GM18498 (cell line): ENCODE data around the gene SMARCAL1.
A peak's percentile ranks its signal among the peaks of the same experiment; 100 is the strongest.

Experiments
- ATAC-seq: cut with Tn5 transposase; IDR thresholded peaks from one replicate; pipeline ENCODE4 v1.9.1; 2021; ENCODE audit warnings: mild to moderate bottlenecking, moderate library complexity; ENCODE audit not compliant: unreplicated experiment

The SMARCAL1 gene

GRCh38 chr2:216473187-216473586, 60.9 kb downstream of the SMARCAL1 start:
- no peak for ATAC-seq

DNA sequence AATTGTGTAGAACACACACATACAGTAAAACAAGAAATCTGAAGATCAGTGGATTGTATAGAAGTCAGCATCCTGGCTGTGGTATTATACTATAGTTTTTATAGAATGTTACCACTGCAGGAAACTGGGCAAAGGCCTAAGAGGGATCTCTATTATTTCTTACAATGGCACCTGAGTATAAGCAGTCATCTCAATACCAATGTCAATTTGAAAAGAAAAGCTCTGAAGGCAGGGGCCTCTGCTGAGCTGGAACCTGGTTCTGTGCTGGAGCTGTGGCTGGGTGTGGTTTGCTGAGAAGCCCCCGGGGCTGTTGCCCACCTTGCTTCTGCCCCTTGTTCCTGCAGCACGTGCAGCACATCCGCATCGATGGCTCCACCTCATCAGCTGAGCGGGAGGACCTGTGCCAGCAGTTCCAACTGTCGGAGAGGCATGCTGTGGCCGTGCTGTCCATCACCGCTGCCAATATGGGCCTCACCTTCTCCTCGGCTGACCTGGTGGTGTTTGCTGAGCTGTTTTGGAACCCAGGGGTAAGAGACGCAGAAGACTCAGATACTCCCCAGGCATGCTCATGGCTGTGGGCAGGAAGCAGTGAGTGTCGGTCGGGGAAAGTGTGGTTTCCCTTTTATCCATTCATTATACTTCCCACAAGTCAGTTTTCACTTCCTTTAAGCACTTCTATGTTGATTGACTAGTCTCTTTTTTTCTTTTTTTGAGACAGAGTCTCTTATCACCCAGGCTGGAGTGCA, 62.8 kb downstream of the SMARCAL1 start:
- ATAC-seq, result peak; percentile 67

DNA sequence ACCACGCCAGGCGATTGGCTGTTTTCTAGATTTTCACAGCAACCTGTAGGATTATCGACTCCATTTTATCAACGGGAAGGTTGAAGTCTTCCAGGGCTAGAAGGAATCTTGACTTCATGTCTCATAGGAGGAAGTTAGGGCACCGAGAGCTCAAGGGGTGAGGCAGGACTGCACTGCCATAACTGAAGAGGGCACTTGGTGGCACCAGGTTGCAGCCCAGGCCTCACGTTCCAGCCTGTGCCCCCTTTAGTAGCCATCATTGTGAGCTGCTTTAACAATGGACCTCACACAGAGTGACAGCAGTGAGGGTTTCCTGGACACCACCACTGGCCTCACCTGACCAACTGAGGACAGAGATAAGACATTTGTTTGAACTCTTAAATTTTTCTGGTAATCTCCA, 63.5 kb downstream of the SMARCAL1 start:
- ATAC-seq, result no peak

DNA sequence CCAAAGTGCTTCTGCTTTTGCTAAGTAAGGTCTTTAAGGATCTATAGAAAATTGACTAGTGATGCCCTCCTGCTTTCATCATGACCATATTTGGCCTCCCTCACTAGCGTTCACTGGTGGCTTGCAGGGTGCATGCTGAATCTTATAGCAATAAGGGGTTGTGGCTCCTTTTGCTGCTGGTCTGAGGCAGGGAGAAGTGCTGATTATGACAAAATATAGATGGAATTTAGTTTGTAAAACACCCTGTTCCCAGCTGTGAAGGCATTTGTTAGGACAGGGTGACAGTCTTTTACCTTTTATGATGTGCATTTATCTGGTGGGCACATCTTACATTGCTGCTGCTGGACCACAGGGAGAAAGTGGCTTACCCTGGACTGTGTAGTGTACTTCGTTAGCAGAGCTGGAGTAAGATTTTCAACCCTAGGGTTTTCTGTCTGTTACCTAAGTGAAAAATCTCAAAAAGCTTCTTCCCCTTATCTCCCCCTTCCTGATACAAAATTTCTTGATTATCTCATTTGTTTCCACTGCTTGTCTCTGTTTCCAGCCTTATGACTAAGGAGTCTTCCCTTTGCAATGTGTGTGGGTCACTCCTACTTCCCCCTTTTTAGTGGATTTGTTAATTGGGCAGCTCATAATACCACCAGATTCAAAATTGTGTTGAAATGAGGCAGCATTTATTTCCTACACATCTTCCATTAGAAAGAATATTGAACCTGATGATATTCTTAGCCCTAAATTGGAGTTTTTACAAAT, 65.2 kb downstream of the SMARCAL1 start:
- no peak for ATAC-seq

DNA sequence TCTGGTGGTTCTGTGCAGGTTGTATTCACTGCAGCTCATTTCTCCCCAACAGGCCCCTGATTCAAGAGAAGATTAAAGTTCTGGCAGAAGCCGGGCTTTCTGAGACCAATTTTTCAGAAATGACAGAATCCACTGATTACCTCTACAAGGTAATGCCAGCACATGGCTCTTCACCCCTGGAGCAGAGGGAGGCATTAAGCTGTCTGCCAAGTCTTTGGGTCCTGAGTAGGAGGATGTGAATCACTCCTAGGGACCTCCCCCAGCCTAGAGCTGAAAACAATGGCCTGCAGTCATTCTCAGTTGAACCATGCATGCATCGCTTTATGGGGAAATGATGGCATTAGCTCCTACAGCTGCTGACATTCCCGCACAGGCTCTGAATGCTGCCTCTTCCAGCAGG, 65.9 kb downstream of the SMARCAL1 start:
- no peak for ATAC-seq

DNA sequence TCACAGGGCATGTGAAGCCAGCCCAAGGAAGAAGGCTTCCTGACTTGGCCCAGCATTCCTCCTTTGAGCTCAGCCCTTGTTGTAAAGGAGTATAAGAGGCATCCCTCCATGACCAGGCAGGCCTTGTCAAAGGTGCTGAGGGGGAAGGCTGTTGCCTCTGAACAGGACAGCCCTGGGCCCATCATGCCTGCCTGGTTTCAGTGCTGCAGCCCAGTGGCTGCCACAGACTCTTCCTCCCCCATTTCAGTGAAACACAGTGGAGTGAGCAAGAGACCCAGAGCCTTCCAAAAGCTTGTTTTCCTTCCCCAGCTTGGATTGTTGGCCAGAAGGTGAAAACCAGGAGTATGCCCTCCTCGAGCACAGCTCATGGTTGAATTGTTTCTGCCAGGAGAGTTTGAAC, 66.5 kb downstream of the SMARCAL1 start:
- no peak for ATAC-seq

- no peak for ATAC-seq
Measured at GRCh38 chr2:216480221-216480620, 67.9 kb downstream of the SMARCAL1 start.

GRCh38 chr2:216482640-216483039, 70.4 kb downstream of the SMARCAL1 start:
- ATAC-seq, result no peak

DNA sequence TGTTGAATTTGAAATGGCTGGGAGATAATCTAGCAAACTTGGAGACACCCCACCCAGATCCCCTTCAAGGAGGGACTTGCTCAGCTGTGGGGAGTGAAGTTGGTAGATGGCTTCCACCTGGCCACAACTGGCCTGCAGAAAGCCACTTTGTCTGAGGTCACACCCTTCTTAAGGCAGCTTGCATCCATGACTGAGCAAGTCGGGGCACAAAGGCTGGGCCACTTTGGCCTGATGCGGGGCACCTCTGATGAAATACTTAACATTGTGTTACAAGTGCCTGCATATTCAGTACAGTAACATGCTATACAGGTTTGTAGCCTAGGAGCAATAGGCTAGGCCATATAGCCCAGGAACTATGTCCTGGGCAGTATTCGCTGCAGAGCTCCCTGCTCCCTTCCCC, 73.0 kb downstream of the SMARCAL1 start:
- no peak for ATAC-seq

GRCh38 chr2:216485745-216486144, 73.5 kb downstream of the SMARCAL1 start:
- ATAC-seq, result no peak

GRCh38 chr2:216486271-216486670, 74.0 kb downstream of the SMARCAL1 start:
- ATAC-seq, result no peak

- no peak for ATAC-seq
Measured at GRCh38 chr2:216486708-216487107, 74.4 kb downstream of the SMARCAL1 start.

DNA sequence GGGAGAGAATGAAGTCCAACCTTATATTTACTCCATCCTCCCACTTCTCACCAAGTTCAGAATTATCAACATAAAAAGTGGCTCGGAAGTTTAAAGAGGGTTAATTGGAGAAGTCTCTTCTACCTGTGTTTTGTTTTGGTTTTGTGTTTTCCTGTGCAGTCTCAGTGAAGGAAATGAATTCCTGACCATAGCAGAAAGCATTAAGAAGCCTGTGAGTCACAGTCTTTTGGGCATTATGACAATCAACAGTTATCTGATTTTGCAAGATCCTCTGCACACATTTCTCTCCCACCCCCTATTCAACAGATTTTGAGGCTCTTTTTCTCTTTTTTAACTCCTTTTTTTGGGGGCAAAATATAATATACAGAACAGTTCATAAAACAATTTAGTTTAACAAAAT, 77.8 kb downstream of the SMARCAL1 start:
- no peak for ATAC-seq

DNA sequence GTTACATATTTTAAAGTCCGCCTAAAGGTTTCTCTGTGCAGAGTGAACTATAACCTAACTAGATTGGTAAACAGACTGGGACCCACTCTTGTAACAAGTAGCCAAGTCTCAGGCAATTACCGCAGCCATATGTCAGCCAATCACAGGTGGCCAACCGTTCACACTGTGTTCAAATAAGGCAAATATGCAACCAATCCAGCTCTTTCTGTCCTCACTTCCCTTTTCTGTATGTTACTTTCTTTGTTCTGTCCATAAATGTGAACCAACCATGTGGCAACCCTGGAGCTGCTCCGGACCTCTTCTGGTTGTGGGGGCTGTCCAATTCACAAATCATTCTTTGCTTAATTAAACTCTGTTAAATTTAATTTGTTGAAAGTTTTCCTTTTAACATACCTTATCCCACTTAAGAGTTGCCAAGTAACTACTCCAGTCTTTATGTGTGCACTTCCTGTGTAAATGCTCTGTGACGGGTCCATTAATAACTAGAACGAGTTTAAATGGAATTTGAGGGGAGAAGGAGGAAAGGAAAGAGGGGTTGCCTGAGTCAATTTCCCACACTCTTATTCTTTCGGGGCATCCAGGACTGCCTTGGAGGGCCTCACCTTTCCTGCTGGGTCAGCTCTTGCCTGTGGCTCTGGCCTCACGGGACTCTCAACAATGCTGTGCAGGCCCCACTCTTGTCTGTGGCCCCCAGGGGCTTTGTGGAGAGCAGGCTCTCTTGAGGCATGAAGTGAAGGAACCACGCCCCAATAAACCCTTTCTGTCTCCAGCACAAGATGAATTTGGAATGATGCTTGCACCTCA, 79.7 kb downstream of the SMARCAL1 start:
- ATAC-seq, result peak; percentile 69

GRCh38 chr2:216492597-216493333, 80.5 kb downstream of the SMARCAL1 start:
- no peak for ATAC-seq

- no peak for ATAC-seq
Measured at GRCh38 chr2:216493334-216493685, 81.0 kb downstream of the SMARCAL1 start.

DNA sequence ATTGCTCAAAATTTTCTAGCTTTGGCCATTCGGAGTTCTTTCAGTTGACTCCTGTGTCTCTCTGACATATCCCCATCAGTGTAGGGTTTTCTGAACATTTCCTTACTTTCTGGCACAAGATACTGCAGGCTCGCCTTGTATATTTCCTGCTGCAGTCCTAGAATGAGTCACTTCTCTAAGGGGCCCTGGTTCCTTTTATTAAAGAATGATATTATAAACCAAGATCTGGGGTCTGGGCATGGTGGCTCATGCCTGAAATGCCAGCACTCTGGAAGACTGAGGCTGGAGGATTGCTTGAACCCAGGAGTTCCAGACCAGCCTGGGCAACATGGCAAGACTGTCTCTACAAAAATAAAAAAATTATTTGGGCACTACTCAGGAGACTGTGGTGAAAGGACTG, 83.4 kb downstream of the SMARCAL1 start:
- no peak for ATAC-seq

DNA sequence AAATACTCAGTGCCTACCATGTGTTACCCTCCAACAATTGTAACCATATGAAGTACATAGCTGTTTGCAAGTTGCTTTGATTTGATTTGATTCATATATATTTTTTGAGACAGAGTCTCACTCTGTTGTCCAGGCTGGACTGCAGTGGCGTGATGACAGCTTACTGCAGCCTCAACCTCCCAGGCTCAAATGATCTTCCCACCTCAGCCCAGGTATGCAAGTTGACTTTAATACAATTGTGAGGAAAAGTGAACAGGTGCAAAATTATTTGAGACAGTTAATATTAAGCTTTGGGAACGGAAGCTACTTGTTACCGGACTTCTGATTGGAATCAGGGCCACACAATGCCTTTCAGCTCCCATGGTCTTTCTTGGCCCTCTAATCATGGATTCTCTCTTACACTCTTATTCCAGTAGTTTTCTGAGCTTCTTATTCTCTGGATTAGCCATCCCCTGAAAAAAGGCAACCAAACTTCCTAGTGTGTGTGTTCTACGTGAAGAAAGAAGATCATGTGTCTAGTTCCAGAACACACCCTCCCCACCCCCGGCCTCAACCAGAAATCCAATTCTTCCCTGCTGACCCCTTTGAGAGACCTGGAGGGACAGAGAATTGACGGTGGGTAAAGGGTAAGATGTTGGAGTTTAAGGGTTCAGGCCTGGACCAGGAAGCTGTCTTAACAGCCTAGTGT, 85.2 kb downstream of the SMARCAL1 start:
- no peak for ATAC-seq

- ATAC-seq, result no peak
Measured at GRCh38 chr2:216498070-216498378, 85.7 kb downstream of the SMARCAL1 start.
